GM19467 (cell line): ENCODE measurements around the gene EPS8.

Experiments used
- ATAC-seq: cut with Tn5 transposase; IDR thresholded peaks from one replicate; pipeline ENCODE4 v1.9.1; 2021; ENCODE audit warnings: mild to moderate bottlenecking, moderate library complexity; ENCODE audit not compliant: unreplicated experiment

Gene EPS8

GRCh38 chr12:15613981-15614380 lies 175.2 kb downstream of the EPS8 start:
- no peak for ATAC-seq

- no peak for ATAC-seq
Measured at GRCh38 chr12:15608941-15609340, 180.2 kb downstream of the EPS8 start.

GRCh38 chr12:15608406-15608805 lies 180.8 kb downstream of the EPS8 start:
- no peak for ATAC-seq

GRCh38 chr12:15605881-15606590 lies 183.2 kb downstream of the EPS8 start:
- ATAC-seq, result no peak

GRCh38 chr12:15603474-15604085 lies 185.6 kb downstream of the EPS8 start:
- no peak for ATAC-seq

GRCh38 chr12:15602051-15602672 lies 187.0 kb downstream of the EPS8 start:
- no peak for ATAC-seq

- no peak for ATAC-seq
Measured at GRCh38 chr12:15601210-15601800, 187.9 kb downstream of the EPS8 start.

GRCh38 chr12:15600223-15600935 lies 188.8 kb downstream of the EPS8 start:
- no peak for ATAC-seq

- ATAC-seq, result no peak
Measured at GRCh38 chr12:15599266-15600037, 189.7 kb downstream of the EPS8 start.

GRCh38 chr12:15597125-15597830 lies 191.9 kb downstream of the EPS8 start:
- ATAC-seq, result no peak

GRCh38 chr12:15596174-15596573 lies 193.0 kb downstream of the EPS8 start:
- no peak for ATAC-seq

GRCh38 chr12:15592934-15593333 lies 196.3 kb downstream of the EPS8 start:
- no peak for ATAC-seq

- ATAC-seq, result no peak
Measured at GRCh38 chr12:15591811-15592210, 197.4 kb downstream of the EPS8 start.

- ATAC-seq, result peak; percentile 90
Measured at GRCh38 chr12:15590180-15590826, 198.9 kb downstream of the EPS8 start.

- ATAC-seq, result no peak
Measured at GRCh38 chr12:15589328-15590032, 199.7 kb downstream of the EPS8 start.

GRCh38 chr12:15584366-15585041 lies 204.7 kb downstream of the EPS8 start:
- ATAC-seq, result peak; percentile 49

GRCh38 chr12:15583804-15584203 lies 205.4 kb downstream of the EPS8 start:
- ATAC-seq, result no peak

- ATAC-seq, result no peak
Measured at GRCh38 chr12:15581006-15581405, 208.2 kb downstream of the EPS8 start.
